ENCODE data around the gene COG4.

DNA sequence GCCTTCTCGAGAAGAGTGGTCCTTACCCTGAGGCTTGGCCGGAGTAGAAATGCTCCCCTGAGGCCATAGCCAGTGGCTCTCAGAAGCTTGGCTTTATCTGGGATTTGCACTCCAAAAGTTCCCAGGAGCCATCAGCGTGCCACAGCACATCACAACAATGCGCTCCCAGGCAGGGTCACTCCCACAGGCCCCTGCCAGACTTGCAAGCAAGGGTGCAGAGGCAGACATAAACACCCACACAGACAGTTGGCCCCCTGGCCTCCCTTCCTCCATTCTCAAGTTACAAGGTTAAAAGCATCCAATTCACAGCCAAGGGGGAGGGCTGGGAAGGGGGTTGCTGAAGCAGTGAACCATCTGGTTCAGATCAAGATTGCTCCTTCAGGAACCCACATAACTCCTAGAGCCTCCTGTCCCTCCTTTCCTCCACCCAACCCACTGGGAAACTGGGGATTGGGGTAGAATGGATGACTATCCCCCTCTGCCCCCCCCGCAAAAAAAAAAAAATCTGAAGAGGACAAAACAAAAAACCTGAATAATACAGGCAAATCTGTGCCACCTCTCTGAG lies 86.3 kb downstream of the COG4 start:
- TF ChIP-seq MYC (IDR thresholded peaks at IDR 0.05; ENCODE audit: borderline replicate concordance, low read length) = no peak
- TF ChIP-seq USF2 (IDR thresholded peaks at IDR 0.05) = no peak
- no peak for TF ChIP-seq CTCF (IDR thresholded peaks at IDR 0.05)
- no peak for TF ChIP-seq NR3C1 (IDR thresholded peaks at IDR 0.05)

Measured in A549 (cell line).